IPS DF 4.7 (cell line): Measurements from ENCODE around the gene TRA2B.
"Not testable (repeated sequence)": the region's sequence is repeated elsewhere in the genome, so short reads cannot be mapped to it uniquely, and the experiment has no call there.

Source experiments
- DNase-seq: peaks from one replicate; pipeline ENCODE4 v3.0.0-alpha.2; 2013; ENCODE audit warnings: low spot score; ENCODE audit errors: extremely low read depth

TRA2B gene

DNA sequence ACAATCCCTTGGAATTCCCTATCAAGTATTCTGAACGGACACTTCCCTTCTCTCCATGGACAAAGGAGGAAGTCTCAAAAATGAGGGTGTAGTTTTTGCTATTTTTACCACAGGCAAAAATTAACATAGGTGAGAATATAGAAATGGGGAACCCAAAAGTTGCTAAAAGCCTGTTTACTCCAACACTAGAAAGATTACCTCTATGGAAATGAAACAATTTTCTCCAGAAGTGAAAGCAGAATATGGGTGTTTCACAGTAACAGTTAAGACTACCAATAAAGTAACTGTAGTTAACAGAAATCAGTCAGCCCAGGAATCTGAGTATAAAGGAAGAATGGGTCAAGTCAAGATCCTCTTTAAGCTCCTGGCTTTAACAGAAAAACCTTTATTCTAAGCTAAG is 9.3 kb downstream of the TRA2B start:
- DNase-seq, result no peak

DNA sequence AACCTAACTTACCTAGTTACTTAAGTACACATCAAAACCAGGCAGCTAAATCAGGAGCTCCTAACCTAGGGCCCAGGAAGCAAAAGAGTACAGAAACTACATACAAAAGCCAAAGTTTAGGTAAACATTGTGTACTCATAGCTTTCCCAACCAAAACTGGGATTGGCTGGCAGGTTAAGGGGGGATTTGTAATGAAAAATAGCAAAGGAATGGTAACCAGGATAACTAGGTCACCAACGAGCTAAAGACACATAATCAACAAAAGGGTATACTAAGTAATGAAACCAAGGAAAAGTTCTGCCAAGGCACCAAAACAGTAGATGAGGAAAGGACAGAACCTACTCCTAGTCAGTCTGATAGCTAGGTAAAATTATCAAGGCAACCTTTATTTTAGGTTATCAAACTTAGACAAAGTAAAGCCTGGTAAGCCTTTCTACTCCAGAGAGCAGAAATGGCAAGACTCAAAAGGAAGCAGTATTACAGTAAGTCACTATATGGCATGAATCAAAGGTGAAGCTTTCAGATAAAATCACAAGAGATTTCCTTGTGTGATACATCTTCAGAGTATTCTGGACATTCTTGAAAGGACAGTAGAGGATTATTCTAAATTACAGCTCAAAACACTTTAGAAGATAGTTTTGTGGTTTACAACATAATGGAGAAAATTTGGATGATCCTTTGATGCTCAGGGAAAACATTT is 10.2 kb downstream of the TRA2B start:
- no peak for DNase-seq

DNA sequence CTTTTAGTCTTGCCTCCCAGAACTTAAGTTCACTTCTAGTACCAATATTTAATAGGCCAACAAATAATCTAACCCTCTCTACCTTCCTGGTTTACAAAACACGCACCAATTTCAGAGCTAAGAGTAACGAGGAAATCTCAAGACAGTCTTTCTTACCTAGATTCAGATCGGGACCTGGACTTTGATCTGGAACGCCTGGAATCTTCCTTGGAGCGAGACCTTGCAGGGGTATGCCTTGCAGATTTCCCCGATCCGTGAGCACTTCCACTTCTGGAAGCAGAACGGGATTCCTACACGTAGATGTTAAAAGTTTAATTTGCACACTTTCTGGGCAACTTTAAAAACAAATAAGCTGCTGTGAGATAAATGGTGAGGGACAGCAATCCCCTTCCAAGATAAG is 11.4 kb downstream of the TRA2B start:
- no peak for DNase-seq

DNA sequence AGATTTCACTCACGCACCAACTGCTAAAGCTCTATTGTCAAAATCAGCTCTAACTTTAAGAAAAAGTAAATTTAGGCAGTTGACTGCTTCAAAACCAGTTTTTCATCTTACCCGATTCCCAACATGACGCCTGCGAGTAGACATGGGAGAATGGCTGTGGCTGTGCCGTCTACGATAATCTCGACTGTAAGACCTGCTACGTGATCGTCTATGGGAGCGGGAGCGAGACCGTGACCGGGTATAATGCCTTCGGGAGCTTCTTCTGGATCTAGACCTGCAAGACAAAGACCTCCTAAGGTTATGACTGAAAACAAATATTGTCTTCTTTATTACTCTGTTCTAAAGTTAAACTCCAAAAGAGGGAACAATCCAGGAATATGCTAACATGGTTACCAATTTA is 12.5 kb downstream of the TRA2B start:
- DNase-seq, result no peak

DNA sequence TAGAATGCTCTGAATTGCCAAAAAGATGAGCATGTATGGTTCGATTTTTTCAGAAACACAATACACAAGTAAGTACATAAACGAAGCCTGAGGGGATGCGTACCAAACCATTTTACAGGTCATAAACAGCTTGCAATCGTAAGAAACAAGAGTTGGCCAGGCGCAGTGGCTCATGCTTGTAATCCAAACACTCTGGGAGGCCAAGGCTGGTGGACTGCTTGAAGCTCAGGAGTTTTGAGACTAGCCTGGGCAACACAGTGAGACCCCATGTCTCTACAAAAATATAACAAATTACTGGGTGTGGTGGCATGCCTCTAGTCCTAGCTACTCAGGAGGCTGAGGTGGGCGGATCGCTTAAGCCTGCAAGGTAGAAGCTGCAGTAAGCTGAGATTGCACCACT is 13.4 kb downstream of the TRA2B start:
- no peak for DNase-seq

DNA sequence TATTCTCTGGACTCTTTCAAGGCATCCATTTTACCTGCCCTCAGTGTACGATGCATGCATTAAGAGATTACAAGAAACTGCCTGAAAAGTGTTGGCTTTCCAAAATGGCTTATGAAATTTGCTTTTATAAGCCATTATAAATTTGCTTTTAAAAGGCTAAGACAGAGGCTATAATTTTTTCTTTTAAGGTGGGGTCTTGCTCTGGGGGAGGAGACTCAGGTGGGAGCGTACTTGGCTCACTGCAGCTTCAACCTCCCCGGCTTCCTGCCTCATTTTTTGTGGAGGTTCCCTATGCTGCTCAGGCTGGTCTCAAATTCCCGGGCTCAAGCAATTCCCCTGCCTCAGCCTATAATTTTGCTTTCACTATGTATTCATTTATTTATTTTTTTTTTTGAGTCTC is 17.6 kb downstream of the TRA2B start:
- DNase-seq, result no peak

DNA sequence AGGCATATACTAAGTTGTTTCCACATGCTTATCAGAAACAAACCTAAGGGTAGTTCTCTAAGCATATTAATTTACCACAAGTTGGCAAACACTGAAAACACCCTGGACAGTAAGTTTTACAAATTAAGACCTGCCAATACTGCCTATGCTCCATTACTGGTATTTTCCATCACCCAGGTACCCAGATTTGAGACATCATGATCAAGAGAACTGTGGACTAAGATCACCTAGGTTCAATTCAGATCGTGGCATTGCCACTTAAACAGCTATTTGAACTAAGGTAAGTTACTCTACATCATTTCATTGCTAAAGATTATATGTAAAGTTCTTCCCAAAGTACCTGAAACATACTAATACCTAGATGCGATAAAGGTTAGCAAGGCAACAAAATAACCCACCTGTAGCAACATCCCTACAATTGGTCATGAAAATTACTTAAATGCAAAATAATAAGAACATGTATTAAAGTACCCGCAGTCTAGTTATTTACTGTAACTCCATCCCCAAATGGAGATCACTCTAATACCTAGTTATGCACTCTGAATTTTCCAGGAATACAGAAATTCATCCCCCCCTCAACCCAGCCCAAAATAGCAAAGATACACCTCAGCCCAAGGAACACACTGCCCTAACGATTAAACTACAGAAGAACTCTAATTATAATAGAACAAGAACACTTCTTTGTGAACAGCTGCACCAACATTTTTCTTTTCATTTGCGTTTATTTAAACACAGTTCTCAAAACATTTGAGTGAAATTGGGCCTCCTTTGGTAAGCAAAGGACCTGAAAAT is 21.6 kb downstream of the TRA2B start:
- no peak for DNase-seq

DNA sequence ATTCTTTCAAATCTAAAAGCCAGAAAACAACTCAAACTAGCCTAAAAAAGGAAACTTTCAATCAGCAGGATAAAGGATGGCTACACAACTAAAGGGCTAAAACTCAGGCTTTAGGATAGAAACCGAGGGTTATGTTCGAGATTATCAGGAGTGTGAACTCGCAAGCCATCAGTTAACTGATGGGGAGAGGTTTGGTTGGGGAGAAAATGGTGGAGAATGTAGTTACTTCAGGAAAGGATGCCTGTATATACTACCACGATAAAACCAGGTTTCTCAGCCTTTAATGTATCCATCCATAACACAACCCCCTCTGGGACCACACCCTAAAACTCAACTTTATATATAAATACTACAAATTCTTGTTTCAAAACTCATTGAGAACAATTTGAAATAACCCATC is 22.2 kb downstream of the TRA2B start:
- no peak for DNase-seq

DNA sequence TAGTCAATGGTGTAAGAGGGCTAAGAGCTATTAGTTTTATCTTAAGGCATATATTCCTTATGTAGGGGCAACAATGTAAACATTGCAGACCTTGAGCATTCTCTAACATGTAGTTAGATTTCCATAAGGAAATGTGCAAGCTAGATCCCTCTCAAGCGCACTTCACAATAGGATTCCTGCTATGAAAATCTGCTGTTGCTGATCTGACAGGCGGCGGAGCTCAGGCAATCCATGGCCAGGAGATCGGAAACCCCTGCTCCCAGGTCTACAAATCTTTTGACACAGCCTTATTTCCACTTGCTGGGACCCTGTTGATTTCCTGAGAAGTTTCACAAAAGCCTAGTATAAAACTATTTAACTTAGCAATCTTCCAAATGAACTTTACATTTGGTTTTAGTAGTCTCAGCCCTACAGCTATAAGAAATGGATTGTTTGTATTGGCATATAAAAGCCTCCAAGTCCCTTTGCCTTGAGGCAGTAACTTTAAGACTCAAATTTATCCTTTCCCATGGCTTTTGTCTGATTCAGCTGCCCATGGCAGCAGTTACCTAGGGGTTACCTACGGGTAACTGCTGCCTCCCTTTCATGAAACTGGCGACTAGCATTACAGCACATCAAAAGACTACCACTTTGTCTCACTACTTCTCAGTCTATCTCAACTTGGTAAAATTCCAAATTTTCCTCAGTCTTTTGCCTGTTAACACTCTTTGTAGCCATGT is 22.7 kb downstream of the TRA2B start:
- DNase-seq, result no peak

DNA sequence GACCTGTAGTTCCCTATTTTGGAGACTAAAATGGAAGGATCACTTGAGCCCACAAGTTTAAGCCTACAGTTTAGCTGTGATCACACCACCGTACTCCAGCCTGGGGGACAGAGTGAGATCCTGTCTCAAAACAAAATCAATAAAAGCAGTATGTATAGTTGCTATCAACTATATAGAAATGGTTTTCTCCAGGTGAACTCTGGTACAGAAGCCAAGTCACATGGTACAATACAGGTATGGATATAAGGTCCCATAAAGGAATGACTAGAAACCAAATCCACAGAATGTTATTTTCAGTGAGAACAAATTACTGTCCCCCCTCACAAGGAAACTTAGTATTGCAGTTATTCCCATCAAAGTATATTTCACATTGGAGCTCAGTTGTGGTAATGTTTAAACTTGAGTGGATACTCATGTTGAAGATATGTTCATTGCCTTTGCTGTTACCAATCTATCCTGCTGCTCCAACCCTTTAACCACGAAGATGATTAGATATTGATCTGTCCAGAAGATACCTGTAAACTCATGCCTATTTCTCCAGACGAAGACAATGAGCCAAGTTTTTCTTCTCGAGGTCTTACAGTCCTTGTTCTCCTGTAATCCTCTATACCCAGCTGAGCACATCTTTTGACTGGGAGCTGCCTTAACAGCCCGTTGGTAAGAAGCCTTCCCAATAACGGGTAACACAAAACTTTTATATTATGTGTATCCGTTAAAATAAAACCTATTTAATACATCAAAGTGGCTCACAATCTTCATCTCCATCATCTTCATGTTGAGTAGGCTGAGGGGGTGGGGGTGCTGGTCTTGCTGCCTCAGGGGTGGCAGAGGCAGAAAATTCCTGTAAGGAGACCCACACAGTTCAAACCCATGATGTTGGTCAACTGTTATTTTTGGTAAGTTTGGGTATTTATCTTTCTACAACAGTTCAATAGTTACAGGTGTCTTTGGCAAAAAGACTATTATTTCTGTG is 24.6 kb downstream of the TRA2B start:
- DNase-seq, result no peak

DNA sequence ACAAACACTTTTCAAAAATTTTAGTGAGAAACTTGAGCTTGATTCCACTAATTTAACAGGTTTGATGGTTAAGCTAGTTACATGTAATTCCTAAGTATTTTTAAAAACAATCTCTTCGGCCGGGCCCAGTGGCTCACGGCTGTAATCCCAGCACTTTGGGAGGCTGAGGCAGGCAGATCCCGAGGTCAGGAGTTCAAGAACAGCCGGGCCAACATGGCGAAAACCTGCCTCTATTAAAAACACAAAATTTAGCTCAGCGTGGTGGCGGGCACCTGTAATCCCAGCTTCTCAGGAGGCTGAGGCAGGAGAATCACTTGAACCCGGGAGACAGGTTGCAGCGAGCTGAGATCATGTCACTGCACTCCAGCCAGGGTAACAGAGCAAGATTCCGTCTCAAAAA is 25.3 kb downstream of the TRA2B start:
- DNase-seq, result no peak

DNA sequence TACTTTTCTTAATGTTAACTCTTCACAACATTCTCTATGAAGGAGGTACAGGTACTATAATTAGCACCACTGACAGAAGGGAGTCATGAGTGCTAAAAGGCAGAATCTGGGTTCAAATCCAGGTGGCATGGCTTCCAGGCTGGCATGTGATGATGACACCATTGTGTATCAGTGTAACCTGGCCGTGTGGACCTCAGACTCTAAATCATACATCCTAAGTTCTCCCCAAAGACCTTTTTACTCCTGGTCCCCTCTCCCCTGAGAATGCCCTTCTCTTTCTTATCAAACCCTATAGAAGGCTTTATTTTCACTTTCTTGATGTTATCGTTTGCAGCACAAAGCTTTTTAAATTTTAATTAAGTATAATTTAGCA is 26.8 kb downstream of the TRA2B start:
- DNase-seq, result not testable (repeated sequence)

DNA sequence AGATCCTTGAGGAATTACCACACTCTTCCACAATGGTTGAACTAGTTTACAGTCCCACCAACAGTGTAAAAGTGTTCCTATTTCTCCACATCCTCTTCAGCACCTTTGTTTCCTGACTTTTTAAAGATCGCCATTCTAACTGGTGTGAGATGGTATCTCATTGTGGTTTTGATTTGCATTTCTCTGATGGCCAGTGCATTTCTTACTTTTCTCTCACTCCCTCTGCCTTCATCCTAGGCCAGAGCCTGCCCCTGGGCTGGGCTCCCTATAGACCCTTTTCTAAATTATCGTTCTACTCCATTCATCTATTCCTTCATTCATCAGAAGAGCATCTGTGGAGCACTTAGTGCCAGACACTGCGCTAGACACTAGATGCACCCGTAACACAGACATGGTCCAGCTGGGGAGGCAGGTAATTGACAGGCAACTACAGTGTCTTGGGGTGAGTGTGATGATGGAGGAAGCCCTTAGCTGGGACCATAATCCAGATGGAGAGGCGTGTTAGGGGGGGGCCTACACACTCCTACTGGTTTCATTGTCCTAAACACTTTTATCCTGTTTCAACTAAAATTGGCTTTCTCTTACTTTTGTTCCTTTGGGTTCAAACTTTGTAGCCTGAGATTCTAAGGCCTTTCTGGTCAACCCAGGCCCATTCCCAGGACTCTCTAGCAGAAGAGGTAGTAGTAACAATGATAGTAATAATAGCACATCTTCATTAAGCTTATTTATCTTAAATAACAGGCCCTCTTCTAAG is 27.3 kb downstream of the TRA2B start:
- DNase-seq, result not testable (repeated sequence)

DNA sequence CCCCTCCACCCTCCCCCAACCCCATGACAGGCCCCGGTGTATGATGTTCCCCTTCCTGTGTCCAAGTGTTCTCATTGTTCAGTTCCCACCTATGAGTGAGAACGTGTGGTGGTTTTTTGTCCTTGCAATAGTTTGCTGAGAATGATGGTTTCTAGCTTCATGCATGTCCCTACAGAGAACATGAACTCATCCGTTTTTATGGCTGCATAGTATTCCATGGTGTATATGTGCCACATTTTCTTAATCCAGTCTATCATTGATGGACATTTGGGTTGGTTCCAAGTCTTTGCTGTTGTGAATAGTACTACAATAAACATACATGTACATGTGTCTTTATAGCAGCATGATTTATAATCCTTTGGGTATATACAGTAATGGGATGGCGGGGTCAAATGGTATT is 27.9 kb downstream of the TRA2B start:
- DNase-seq, result not testable (repeated sequence)

DNA sequence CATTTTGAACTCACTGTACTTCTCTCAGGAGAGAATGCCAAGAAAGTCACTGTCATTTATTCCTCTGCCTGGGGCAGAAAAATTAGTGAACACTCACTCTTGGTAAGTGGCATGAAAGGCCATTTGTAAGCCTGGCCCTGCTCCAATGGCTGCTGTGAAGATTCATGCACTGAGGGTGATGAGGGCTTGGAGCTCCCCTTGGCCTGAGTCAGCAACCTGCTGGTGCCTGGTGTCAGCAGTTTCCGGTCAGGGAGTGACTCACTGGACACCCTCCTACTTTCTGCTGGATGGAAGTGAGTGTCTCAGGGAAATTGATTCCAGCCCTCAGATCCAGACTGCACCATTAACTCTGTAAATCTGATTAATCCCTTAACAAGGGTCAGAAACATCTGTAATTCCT is 37.6 kb downstream of the TRA2B start:
- DNase-seq, result no peak

DNA sequence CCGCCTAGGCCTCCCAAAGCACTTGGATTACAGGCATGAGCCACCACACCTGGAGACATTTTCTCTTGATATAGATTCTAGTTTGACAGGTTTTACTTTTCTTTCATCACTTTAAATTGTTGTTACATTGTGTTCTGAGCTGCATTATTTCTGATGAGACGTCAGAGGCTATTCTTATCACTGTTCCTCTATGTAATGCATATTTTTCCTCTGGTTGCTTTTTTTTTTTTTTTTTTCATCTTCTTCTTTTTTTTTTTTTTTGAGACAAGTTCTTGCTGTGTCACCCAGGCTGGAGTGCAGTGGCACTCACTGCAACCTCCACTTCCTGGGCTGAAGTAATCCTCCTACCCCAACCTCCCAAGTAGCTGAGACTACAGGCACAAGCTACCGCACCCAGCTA is 41.2 kb downstream of the TRA2B start:
- DNase-seq, result no peak

DNA sequence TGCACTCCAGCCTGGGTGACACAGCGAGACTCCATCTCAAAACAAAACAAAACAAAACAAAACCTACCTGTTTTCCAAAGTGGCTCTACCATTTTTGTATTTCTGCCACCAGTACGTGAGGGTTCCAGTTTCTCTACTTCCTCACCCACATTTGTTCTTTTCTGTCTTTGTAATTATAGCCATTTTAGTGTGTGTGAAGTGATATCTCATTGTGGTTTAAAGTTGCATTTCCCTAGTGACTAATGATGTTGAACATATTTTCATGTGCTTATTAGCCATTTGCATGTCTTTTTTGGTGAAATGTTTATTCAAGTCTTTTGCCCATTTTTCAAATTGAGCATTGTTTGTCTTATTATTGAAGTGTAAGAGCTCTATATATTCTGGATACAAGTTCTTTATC is 50.7 kb downstream of the TRA2B start:
- DNase-seq, result no peak

DNA sequence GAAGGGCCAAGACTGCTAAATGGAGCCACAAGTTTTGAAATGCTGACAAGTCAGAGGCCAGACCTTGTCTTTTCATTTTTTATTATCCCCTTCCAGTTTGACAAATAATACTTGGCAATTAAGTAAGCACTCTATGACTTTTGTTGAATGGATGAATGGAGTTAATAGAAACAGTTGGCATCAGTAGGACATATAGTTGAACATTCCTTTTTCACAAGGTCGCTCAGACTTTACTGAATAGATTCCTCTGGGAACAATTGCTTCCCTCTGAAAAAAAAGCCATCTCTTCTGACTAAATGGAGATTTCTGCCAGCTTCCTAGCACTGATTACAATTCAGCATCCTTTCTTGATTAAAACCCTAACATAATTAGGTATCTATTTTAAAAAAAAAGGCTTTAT is 53.2 kb downstream of the TRA2B start:
- DNase-seq, result no peak

DNA sequence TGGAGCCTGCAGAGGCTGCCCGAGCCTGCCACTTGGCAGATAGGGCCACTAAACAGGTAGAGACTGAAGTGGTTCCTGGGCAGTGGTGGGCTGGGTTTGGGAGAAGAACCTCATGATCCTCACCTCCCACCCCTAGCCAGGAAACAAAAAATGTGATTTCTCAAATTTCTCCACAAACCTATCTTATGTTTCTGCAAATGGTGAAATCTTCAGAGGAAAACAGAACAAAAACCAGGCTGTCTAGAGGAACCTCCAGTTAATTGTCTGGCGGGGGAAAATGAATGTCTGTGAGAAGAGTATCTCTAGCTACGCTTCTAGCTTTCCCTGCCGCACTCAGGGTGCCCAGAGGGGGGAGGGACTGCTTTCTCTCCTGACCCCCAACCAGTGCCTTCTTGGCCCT is 55.9 kb downstream of the TRA2B start:
- no peak for DNase-seq

DNA sequence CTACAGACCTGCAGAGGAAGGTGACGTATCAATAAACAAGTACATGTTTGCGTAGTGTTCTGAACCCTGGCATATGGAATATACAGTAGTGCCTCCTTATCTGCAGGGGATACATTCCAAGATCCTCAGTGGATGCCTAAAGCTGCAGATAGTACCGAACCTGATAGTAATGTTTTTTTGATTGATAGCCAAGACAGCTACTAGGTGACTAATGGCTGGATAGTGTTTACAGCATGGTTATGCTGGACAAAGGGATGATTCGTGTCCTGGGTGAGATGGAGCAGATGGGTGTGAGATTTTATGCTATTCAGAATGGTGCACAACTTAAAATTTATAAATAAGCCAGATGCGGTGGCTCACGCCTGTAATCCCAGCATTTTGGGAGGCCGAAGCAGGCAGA is 57.2 kb downstream of the TRA2B start:
- DNase-seq, result no peak

DNA sequence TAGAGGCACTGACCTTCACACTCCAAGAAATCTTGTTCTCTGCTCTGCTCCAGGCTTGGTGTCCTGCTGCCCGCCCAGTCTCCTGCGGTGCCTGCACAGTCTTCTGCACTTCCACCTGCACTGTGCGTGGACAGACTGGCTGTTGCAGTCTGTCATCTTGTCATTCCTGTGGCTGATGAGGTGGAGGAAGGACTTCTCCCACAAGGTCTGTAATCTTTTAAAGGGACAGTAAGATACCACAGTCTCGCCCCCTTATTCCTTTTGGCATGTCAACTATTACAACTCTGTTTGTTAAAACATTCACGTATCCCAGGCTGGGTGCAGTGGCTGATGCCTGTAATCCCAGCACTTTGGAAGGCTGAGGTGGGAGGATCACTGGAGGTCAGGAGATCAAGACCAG is 58.9 kb downstream of the TRA2B start:
- no peak for DNase-seq
